GM20431 (cell line): ENCODE measurements around the gene USP36.

Source experiments
- in situ Hi-C: fragments of 300-500 bp; cut with MseI, MboI; formaldehyde crosslinking; loops from one replicate; pipeline ENCODE4 v1.15.0; 2020; ENCODE audit warnings: low sequenced_read_pairs; ENCODE audit not compliant: unreplicated experiment

Gene USP36

DNA sequence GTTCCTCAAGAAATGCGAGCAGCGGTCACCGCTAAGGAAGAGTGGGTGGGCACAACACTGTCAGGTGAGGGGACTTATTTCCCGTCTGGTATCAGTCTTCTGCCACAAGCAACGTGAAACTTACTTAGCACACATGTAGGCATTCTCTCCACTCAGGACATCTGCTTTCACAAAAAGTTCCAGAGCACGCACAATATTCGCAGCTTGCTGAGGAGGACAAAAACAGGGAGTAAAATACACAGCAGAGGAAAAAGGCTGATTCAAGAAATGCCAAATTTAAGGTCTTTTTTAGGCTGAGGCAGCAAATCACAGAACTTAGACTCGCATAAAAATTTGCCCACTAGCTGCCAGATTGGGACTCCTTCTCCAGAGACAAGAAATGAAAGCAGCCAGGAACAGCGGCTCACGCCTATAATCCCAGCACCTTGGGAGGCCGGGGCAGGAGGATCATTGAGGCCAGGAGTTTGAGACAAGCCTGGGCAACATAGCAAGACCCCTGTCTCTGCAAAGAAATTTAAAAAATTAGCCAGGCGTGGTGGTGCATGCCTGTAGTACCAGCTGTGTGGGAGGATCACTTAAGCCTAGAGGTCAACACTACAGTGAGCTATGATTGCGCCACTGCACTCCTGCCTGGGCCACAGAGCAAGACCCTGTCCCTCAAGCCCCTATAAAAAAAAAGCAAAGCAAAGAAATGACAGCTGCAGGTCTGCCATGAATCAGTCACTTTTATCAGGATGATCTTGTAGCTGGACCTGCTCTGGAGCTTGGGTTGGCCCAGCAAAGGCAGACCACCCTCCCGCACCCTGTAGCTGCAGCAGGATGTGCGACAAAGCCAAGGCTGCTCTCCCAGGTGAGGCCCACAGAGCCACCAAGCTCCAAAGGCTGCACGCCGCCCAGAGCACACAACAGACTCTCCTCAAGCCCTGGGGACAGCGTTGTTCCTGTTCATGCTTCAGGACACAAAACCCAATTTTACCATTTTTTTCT lies 20.5 kb downstream of the USP36 start:
- in situ Hi-C loops, result no loop called here

DNA sequence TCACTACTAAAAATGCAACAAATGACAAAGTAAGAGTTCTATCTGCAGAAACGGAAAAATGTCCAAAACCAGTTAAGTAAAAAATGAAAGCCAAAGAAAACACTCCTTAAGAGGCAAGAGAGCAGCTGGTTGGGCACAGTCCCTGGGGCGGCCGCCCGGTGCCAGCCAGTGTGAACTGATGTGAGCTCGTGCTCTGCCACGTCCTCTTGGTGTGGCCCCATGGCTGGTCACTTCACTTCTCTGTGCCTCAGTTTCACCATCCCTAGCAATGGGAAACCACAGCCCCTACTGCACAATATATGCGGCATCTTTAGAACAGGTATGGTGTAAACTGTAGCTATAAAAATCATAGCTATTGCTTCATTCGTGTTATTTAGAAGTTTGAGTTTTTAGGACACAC lies 21.2 kb downstream of the USP36 start:
- in situ Hi-C loops, result no loop called here

DNA sequence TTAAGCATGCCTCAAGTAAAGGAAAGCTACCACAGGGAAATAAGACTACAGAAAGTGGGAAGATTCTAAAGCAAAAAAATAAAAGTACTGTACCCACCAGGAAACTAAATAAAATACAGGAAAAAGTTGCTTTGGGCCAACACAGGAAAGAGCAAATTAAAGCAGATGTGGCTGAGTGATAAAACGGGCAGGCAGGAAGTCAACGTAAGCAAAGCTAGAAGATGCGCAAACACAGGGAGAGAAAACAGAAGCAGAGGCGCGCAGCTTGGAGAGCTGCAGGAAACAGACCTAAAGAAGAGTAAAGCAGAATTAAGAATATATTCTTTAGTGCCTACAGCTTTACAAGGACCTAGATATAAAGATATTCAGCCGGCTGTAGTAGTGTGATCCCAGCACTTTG lies 21.7 kb downstream of the USP36 start:
- in situ Hi-C loops, result no loop called here

DNA sequence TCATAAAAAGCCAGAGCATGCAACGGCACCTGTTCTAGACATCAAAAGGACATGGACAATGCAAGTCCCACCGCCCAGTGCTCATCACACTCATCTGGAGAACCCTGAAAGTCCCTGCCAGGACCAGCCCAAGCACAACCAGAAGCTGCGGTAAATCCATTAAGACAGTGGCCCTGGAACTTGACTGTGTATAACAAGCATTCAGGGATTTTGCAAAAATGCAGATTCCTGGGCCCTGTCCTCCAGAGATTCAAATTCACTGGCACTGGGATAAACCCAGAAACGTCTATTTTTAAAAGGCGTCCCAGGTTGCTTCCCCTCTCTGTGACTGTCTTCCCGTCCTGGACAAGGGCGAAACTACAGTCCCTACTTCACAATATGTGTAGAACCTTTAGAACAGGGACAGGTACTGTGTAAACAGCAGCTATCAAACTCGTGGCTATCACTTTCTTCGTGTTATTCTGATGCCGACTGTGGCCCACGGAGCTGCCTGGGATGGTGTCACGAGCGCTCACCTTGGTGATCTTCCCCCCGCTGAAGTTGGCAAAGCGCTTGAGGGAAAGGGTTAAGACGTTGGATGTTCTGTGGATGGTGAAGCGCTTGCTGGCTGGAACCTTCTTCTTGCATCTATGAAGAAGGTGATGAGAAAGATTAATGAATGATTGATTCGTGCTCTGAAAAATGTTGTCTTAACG lies 22.3 kb downstream of the USP36 start:
- in situ Hi-C loops, result no loop called here

DNA sequence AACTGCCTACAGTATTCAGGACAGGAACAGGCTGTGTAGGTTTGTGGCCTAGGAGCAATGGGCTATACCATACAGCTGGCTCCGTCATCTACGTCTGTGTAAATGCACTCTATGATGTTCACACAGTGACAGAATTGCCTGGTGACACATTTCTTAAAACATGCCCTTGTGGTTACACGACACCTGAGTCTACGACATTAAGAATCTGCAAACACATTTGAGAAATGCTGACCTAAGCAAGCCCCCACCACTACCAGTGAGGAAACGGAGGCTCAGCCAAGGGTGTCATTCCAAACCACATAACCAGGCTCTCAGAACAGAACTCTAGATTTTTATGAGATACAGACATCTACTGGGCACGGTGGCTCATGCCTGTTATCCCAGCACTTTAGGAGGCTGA lies 23.5 kb downstream of the USP36 start:
- in situ Hi-C loops, result no loop called here

DNA sequence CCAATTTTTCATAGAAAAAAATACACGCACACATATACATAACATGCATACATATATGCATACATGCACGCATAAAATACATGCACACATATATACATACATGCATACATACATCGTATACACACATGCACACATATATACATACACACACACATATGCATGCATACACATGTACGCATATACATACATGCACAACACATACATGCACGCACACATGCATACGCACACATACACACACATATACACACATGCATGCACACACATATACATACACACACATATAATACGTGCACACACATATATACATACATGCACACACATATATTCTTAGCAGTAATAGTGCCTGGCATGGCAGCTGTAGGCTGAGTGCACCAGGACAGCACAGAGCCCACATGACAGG lies 24.9 kb downstream of the USP36 start:
- in situ Hi-C loops, result no loop called here

DNA sequence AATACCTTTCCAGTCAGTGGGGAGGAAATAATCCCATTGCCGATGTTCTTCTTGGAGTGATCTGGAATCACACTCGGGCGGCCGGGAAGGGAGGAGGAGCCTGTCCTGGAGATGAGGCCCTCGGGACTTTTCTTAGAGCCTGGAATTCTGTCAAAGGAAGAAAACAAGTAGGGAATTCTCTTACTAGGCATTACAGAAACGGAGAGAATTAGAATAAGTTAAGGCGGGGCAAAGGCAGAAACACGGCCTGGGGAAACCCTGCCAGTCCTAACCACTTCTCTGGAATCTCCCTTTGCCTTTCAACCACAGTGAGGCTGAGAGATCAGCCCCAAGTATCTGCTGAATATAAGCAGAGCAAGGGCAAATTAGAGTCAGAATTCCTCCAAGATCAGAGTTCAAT lies 27.8 kb downstream of the USP36 start:
- in situ Hi-C loops, result no loop called here

DNA sequence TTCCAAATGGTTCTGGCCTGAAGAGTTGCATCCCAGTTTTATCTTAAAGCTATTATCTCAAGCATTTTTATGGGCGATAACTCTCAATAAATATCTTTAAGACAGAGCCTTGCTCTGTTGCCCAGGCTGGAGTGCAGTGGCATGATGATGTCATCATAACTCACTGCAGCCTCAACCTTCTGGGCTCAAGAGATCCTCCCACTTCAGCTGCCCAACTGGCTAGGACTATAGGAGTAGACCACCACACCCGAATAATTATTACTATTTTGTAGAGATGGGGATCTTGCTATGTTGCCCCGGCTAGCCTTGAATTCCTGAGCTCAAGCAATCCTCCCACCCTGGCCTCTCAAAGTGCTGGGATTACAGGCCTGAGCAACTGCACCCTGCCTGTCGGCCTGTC lies 32.5 kb downstream of the USP36 start:
- in situ Hi-C loops, result no loop called here

DNA sequence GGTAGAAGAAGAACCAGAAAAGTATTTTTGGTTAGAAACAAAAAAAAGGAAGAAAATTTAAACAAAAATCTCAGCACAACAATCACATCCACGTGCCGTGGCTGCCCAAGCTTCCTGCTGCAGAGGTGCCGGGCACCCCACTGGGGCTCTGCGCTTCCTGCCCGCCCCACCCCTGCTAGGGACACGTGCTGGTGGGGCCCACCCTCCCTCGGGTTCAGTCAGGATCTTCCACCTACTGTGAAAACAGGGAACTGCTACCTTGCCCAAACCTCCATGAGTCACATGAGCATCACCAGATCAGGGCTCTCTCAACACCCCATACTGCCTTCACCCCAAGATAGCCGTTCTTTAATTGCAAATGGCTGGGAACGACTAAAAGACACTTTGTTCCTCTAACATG lies 34.2 kb downstream of the USP36 start:
- in situ Hi-C loops, result no loop called here

DNA sequence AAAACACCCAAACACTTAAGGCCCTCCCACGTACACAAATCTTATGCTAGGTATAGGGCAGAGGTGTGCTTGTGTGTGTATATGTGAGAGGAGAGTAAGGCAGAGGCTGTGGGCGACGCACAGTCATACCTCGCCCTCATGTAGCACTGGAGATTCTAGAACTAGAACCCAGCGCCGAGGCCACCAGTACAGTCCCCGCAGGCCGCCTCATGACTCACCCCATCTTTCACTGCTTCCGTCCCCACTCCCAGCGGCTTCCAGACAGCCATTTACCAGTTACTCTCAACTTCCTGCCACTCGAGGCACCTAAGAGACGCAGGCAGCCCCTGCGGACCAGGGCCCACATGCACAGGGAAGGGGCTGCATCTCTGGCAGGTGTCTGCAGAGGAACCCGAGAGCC lies 35.3 kb downstream of the USP36 start:
- in situ Hi-C loops, result no loop called here

DNA sequence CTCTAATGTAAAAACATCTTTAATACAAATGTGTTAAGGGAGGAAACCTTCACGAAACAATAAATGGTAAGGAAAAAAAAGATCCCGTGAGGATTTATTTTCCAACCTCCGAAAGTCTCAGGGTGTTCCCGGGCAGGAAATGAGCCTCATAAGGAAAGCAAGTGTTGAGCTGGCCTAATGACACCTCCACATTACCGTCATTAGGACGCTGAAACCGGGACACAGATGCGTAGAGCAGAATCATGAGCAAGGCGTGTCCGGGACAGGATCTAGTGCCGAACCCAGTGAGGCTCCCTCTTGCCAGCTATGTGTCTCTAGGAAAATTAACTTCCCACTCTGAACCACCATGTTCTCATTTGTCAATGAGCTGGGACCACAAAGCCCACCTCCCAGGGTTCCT lies 35.8 kb downstream of the USP36 start:
- in situ Hi-C loops, result no loop called here

DNA sequence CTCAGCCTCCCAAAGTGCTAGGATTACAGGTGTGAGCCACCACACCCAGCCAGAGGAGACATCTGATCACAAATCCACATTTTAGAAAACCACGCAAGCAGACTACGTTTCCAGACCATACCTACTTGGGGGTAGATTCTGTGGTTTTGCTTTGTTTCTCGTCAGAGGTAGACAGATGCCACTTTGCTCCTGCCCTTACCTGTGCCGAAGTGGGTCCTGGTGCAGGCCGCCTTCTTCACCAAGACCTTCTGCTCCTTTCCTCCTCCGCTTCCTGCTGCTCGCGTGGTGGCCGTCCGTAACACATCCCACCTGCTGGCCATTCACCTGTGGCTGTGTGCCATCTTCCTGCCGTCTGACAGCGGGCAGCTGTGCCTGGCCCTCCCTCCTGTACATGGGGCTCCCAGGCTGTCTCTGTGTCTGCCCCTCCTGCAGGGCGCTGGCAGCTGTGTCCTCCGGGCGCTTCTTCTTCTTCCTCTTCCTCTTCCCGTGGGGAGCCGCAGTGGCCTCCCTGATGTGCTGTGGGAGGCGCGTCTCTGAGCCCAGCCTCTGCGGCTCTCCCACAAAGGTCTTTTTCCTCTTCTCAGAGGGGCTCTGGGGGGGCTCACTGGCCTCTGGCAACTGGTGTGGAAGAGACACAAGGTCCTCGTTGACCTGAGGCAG lies 37.3 kb downstream of the USP36 start:
- in situ Hi-C loops, result no loop called here

DNA sequence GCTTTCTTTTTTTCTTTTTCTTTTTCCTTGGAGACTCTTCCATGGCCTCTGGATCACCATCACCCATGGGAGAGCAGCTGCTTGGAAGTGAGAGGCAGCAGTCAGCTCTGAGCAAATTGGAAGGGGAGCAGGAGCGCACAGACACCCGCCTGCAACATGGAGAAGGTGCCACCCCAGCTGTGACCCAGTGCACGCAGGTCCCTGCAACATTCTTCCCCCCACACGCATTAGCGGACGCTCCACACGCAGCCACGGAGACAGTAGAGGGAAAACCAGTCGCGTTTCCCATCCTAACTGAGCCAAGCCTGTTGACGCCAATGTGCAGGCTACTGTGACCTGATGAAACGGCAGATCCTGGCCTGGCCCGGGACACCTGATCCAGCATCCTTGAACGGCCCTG lies 38.2 kb downstream of the USP36 start:
- in situ Hi-C loops, result no loop called here

DNA sequence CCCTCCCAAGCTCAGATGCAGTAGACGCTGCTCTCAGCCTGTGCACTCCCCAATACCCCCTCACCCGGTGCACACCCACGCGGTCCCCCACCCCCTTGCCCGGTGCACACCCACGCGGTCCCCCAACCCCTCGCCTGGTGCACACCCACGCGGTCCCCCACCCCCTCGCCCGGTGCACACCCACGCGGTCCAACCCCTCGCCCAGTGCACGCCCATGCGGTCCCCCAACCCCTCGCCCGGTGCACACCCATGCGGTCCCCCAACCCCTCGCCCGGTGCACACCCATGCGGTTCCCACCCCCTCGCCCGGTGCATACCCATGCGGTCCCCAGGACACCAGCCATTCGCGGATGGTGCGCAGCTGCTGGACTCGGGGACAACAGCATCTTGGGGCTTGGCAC lies 38.6 kb downstream of the USP36 start:
- in situ Hi-C loops, result no loop called here

DNA sequence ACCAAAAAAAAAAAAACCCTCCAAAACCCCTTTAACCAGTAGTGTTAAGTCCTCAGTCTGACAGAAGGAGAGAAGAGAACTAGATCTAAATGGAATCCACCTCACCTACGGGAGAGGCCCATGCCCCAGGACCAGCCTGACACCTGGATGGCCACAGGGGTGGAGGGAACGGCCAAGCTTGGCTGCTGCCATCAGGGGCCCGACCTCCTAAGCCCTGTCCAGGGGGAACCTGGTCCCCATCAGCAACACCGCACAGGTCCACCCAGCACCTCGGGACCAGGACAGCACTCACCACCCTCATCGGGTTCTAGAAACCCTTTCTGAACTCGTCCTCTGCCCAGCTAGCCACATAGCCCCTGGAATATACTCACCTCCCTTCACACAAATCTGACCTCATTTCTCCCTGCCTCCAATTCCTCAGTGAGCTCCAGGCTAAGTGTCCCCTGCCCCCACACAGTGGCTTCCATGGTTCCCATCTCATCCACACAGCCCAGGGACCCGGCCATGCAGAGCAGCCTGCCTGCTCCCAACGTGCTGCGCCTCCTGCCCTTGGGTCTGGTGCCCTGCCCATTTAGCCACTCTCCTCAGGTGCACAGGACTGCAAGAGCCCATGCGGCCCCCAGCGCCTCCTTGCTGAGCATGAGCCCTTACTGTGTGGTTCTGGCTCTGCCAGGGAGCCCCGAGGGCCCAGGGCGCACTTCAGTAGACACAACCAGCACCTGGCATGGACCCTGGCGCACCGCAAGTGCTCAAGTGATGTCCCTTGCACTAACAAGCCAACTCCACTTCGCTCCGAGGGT lies 40.3 kb downstream of the USP36 start:
- in situ Hi-C loops, result no loop called here

DNA sequence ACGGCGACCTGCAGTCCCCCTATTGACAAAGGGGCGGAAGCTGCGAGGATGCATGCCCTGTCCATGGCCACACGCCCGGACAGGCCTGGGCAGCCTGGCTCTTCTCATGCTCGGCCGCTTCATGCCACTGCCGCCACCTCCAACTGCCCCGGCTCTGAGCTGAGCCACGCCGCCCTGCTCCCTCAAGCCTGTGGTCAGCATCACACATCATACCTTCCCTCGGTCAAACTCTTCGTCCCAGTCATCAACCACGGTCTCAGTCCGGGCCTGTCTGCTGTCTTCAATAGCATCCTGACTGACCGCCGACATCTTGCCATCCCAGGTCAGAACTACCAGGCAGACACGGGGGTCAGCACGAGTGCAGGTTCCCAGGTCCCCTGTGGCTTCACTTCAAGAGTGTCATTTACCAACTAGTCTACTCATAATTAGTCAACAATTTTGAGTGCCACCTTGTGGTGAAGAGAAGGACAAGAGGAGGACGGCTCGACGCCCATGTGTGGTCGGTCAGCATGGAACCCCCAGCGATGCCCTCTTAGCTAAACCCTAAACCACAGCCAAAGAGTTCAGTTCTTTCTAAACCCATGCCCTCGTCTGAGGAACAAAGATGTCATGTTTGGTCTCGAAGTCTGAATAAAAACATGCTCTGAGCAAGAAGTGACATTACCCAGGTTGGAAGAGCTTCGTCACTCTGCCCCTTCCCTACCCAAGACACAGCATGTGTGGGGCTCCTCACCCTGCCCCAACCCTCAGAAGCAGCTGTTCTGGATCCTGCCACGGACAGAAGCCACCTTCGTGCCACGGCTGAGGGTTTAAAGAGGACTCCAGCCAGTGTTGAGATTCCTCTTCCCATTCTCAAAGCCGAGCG lies 41.7 kb downstream of the USP36 start:
- in situ Hi-C loops, result loop anchor here (10.0 kb wide), 1 partner anchor 294 kb away; no protein-coding TSS in a partner anchor

DNA sequence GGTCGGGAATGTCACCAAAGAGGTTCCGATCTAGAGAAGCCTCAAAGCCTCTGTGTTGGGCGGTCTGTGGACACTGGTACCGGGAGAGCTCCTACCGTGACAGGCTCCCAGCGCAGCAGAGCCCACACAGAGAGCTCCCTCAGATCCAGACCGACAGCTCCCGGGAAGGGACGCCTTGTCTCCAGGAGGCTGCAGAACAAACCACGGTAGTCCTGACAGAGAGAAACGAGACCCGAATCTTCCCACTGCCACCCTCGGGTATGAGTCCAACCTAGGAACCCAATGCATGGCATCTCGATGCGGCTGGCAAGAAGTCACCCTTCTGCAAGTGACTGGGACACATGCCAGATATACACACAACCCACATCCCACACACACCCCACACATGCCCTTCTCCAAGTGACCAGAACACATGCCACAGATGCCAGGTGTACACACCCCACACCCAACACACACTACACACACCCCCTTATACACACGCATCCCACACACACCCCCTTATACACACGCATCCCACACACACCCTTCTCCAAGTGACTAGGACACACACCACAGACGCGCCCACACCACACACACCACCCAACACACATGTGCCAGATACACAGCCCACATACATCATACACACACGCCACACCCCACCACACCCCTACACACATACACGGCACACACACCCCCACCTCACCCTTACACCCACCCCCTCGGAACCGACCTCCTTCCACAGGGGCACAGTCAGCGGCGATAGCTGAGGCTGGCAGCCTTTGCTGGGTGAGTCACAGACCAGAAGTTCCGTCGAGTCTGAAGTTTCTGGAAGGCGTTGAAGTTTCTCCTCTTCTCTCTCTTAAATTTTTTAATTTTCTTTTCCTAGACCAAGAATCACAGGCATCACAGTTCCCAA lies 42.7 kb downstream of the USP36 start:
- in situ Hi-C loops, result loop anchor here (10.0 kb wide), 1 partner anchor 293 kb away; no protein-coding TSS in a partner anchor

DNA sequence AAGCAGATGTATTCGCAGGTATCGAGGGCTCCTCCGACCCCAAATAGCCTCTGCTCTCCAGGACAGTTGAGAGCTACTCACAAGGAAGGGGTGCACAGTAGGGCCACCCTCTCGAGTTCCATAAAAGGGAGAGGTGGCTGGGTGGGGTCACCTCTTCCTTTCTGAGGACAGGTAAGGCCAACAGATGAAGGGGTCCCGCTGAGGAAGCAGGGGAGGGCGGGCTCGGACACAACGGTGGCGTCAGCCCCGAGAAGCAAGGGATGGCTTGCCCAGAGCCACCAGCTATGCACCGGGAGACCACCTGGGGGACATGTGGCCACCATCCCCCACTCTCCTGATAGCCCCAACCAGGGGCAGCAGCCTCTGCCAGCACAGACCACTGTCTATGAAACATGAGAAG lies 43.4 kb downstream of the USP36 start:
- in situ Hi-C loops, result loop anchor here (10.0 kb wide), 1 partner anchor 292 kb away; no protein-coding TSS in a partner anchor
